22Rv1 (cell line): ENCODE results near the gene TIAM2.

Experiments used
- CTCF ChIP-seq: fragments of 450-650 bp; IDR thresholded peaks from 2 replicates; pipeline ENCODE4 v1.5.1; 2017; ENCODE audit warnings: mild to moderate bottlenecking
- ZFX ChIP-seq: fragments of 450-650 bp; IDR thresholded peaks from 2 replicates; pipeline ENCODE4 v1.6.1; 2017; ENCODE audit warnings: antibody characterized with exemption, borderline replicate concordance

GRCh38 chr6:155088856-155089255 is 93.7 kb downstream of the TIAM2 start:
- TF ChIP-seq CTCF: no peak
- no peak for TF ChIP-seq ZFX
